ENCODE data around the gene STIM2.
"Not testable (repeated sequence)": the region's sequence is repeated elsewhere in the genome, so short reads cannot be mapped to it uniquely, and the experiment has no call there.

Gene STIM2

GRCh38 chr4:26958925-26959653 lies 98.4 kb downstream of the STIM2 start:
- no peak for DNase-seq (ENCODE audit: low read depth)
- no peak overlapping the region for H3K4me3 ChIP-seq (replicated peaks; ENCODE audit: low read depth, low read length)
- TF ChIP-seq, protein P1, sequence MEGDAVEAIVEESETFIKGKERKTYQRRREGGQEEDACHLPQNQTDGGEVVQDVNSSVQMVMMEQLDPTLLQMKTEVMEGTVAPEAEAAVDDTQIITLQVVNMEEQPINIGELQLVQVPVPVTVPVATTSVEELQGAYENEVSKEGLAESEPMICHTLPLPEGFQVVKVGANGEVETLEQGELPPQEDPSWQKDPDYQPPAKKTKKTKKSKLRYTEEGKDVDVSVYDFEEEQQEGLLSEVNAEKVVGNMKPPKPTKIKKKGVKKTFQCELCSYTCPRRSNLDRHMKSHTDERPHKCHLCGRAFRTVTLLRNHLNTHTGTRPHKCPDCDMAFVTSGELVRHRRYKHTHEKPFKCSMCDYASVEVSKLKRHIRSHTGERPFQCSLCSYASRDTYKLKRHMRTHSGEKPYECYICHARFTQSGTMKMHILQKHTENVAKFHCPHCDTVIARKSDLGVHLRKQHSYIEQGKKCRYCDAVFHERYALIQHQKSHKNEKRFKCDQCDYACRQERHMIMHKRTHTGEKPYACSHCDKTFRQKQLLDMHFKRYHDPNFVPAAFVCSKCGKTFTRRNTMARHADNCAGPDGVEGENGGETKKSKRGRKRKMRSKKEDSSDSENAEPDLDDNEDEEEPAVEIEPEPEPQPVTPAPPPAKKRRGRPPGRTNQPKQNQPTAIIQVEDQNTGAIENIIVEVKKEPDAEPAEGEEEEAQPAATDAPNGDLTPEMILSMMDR (IDR thresholded peaks at IDR 0.05; ENCODE audit: low read length, missing control alignments): no peak

GRCh38 chr4:26959654-26960047 lies 99.0 kb downstream of the STIM2 start:
- DNase-seq (ENCODE audit: low read depth): no peak
- no peak overlapping the region for H3K4me3 ChIP-seq (replicated peaks; ENCODE audit: low read depth, low read length)
- TF ChIP-seq, protein P1 (IDR thresholded peaks at IDR 0.05; ENCODE audit: low read length, missing control alignments): no peak

DNA sequence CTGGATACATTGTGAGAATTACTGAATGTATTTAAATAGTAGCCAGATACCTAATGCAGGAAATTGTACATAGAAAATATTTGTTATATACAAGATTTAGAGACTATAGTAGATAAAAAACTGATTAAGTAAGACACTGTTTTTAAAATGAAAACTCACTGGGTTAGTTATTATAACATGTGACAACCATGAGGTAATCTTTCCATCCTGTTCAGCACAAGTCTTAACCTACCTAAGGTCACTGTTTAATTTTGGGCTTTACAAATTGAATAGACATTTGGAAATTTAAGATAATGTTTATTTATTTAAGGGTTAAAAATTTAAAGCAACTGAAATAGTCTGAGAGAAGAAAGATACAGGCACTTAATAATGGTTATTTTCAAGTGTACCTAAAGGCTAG lies 102.1 kb downstream of the STIM2 start:
- no peak for DNase-seq (ENCODE audit: low read depth)
- no peak overlapping the region for H3K4me3 ChIP-seq (replicated peaks; ENCODE audit: low read depth, low read length)
- TF ChIP-seq, protein P1 (IDR thresholded peaks at IDR 0.05; ENCODE audit: low read length, missing control alignments): no peak

- DNase-seq (ENCODE audit: low read depth): no peak
- H3K4me3 ChIP-seq (replicated peaks; ENCODE audit: low read depth, low read length): no peak overlapping the region
- TF ChIP-seq, protein P1 (IDR thresholded peaks at IDR 0.05; ENCODE audit: low read length, missing control alignments): no peak
Measured at GRCh38 chr4:26964512-26964911, 103.9 kb downstream of the STIM2 start.

- TF ChIP-seq, protein P1 (IDR thresholded peaks at IDR 0.05; ENCODE audit: low read length, missing control alignments): no peak
- no peak overlapping the region for H3K4me3 ChIP-seq (replicated peaks; ENCODE audit: low read depth, low read length)
- no peak for DNase-seq (ENCODE audit: low read depth)
Measured at GRCh38 chr4:26964994-26965393, 104.4 kb downstream of the STIM2 start.

- not testable (repeated sequence) for DNase-seq (ENCODE audit: low read depth); H3K4me3 ChIP-seq (replicated peaks; ENCODE audit: low read depth, low read length)
Measured at GRCh38 chr4:26975464-26976181, 115.0 kb downstream of the STIM2 start.

- no peak for DNase-seq (ENCODE audit: low read depth)
- TF ChIP-seq, protein P1 (IDR thresholded peaks at IDR 0.05; ENCODE audit: low read length, missing control alignments): no peak
- H3K4me3 ChIP-seq (replicated peaks; ENCODE audit: low read depth, low read length): no peak overlapping the region
Measured at GRCh38 chr4:26978387-26979053, 117.9 kb downstream of the STIM2 start.

All from fibroblast of pulmonary artery (primary cell).